Epithelial cell of proximal tubule (primary cell): ENCODE data around the gene KCTD14. TPM values are rescaled to one million over a fixed set of nuclear protein-coding genes. Genes with fewer than 3 reads are reported as not detected.
"Not testable (repeated sequence)": the region's sequence is repeated elsewhere in the genome, so short reads cannot be mapped to it uniquely, and the experiment has no call there.

Experiments
- DNase-seq: peaks from one replicate; pipeline ENCODE4 v3.0.0-alpha.2; 2011; ENCODE audit warnings: low read depth
- H3K4me3 ChIP-seq: 2 replicates; pipeline ENCODE4 v1.5.1; 2011; ENCODE audit warnings: low read depth, mild to moderate bottlenecking, low read length
- total RNA-seq: library from RNA; depleted of rRNA; stranded (reverse); fragments of >200 nt; gene quantifications from 2 replicates; pipeline ENCODE4 v1.2.3, GENCODE V29; 2015
- TF ChIP-seq, protein P1 (sequence below): conservative IDR thresholded peaks from 2 replicates; pipeline ENCODE4 v1.5.1; 2012; ENCODE audit warnings: low read depth, mild to moderate bottlenecking, low read length

KCTD14 gene
- total RNA-seq, 1 donor from 2014 or later, result 8.5 TPM

DNA sequence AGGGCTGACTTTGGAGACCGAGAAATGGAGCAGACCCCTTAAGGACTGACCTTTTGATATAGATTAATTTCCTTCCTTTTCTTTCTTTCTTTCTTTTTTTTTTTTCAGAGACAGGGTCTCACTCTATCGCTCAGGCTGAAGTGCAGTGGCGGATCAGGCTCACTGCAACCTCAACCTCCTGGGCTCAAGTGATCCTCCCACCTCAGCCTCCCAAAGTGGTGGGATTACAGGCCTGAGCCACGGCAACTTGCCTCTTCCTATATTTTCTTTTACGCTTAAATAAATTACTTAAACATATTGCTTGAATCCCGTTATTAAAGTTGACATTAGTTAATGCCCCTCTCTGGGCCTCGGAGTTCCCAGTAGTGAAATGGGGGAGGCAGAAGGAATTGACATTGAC, 350 bp upstream of the KCTD14 start:
- TF ChIP-seq, protein P1, sequence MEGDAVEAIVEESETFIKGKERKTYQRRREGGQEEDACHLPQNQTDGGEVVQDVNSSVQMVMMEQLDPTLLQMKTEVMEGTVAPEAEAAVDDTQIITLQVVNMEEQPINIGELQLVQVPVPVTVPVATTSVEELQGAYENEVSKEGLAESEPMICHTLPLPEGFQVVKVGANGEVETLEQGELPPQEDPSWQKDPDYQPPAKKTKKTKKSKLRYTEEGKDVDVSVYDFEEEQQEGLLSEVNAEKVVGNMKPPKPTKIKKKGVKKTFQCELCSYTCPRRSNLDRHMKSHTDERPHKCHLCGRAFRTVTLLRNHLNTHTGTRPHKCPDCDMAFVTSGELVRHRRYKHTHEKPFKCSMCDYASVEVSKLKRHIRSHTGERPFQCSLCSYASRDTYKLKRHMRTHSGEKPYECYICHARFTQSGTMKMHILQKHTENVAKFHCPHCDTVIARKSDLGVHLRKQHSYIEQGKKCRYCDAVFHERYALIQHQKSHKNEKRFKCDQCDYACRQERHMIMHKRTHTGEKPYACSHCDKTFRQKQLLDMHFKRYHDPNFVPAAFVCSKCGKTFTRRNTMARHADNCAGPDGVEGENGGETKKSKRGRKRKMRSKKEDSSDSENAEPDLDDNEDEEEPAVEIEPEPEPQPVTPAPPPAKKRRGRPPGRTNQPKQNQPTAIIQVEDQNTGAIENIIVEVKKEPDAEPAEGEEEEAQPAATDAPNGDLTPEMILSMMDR, result no peak
- H3K4me3 ChIP-seq, result peak overlapping the region; percentile 68
- DNase-seq, result no peak

DNA sequence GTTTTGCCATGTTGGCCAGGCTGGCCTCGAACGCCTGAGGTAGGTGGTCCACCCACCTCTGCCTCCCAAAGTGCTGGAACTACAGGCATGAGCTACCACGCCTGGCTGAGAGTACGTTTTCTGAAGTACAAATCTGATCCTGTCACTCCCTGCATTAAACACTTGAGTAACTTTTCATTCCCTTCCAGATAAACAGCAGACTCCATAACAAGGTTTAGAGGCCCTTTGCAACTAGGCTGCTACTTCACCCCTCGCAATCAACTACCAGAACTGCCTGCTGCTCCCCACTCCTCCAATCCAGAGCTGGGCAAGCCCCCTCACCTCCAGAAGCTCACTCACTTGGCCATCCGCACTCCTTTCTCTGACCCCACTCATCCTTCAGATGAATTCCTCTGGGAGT, 1.5 kb downstream of the KCTD14 start:
- TF ChIP-seq, protein P1, result no peak
- no peak for DNase-seq
- H3K4me3 ChIP-seq, result no peak overlapping the region

DNA sequence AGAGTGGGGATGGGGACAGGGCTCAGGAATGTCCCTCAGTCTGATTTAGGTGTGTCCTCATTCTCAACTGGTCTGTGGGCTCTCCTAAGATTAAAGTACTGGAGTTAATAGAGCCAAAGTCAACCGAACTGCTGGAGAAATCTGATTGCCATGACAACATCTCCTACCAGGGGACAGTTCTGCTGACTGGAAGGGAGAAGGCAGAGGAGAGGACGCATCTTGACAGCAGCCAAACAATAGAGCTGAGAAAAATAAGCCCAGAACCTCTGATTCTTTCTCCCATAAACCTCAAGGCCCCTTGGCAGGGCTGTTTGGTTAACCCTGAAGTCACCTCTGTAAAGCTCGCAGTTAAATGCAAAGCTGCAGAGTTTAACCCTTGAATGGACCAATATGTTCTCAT, 2.8 kb downstream of the KCTD14 start:
- H3K4me3 ChIP-seq, result no peak overlapping the region
- TF ChIP-seq, protein P1, result no peak
- no peak for DNase-seq

DNA sequence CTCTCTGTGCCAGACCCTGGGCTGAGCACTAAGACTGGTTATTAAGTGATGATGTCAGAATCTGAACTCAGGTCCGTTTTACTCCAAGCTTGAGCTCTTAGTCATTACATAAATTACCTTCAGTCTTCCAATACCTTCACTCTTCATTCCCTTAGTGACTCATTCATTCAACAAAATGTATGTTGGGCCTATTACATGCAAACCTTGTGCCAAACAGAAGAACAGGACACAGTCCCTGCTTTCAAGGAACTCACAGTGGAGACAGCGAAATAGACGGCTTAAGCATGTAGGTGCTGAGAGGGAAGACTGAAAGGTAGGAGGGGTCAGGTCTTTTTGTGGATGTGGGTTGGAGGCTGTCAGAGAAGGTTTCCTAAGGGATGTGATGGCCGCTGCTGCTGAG, 3.3 kb downstream of the KCTD14 start:
- no peak overlapping the region for H3K4me3 ChIP-seq
- TF ChIP-seq, protein P1, result no peak
- DNase-seq, result no peak

DNA sequence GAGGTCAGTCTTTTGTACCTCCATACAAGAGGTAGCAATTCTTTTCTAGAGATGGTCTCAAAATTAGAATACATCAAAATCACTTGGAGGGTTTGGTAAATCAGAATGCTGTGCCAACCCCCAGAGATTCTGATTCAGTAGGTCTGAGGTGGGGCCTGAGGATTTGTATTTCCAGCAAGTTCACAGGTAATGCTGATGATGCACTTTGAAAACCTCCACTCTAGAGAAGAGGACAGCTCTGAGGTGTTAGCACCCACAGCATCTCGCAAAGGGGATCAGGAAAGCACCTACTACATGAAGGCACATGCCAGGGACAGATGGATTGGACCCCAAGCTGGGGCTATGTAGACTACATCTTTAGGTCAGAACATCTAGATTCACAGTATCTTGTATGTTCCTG, 7.2 kb downstream of the KCTD14 start:
- DNase-seq, result no peak
- TF ChIP-seq, protein P1, result no peak
- H3K4me3 ChIP-seq, result no peak overlapping the region

DNA sequence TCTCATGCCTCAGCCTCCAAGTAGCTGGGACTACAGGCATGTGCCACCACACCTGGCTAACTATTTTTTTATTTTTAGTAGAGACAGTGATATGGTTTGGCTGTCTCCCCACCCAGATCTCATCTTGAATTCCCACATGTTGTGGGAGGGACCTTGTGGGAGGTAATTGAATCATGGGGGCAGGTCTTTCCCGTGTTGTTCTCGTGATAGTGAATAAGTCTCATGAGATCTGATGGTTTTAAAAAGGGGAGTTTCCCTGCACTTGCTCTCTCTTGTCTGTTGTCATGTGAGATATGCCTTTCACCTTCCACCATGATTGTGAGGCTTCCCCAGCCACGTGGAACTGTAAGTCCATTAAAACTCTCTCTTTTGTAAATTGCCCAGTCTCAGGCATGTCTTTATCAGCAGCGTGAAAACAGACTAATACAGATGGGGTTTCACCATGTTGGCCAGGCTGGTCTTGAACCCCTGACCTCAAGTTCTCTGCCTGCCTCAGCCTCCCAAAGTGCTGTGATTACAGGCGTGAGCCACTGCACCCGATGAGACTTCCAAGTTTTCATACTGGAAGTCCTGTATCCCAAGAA, 8.0 kb downstream of the KCTD14 start:
- H3K4me3 ChIP-seq, DNase-seq: not testable (repeated sequence)

DNA sequence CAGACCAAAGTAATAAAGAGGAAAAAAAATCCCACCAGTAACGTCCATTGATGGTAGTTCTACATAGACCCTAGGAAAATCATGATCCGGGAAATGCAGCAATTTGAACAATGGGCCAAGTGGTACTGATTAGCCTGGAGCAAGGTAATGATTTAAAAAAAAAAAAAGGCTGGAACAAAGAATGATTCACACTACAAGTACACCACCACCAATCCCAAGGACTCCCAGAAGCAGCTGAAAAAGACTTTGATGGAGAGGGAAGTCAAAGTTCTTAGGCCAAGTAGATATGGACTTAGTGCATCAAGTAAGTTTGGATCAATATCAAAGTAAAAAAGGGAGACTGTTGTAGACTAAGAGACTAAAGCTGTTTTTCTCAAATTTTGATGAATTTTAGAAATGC, 11.8 kb downstream of the KCTD14 start:
- H3K4me3 ChIP-seq, result no peak overlapping the region
- TF ChIP-seq, protein P1, result no peak
- DNase-seq, result no peak

DNA sequence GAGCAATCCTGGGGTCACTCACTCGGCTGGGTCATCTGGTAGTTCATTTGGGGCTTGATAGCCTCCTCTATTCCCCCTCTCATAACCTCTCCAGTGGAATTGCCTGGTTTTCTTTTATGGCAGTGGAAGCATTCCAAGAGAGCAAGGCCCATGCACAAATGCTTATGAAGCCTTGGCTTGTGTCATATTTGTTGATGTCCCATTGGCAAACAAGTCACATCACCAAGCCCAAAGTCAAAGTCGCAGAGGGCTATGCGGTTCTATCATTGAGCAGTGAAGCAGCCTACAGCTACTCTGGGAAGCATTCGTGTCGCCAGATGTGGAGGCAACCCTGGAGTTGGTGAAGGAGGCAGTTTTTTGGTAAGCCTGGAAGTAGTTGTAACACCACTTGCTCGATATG, 12.3 kb downstream of the KCTD14 start:
- DNase-seq, result no peak
- TF ChIP-seq, protein P1, result no peak
- no peak overlapping the region for H3K4me3 ChIP-seq
